Activated CD4-positive, alpha-beta T cell treated with anti-CD3 and anti-CD28 coated beads for 36 hours (primary cell): Measurements from ENCODE around the gene ZNF800. TPM values are rescaled to one million over a fixed set of nuclear protein-coding genes. Genes with fewer than 3 reads are reported as not detected.

Experiments used
- ATAC-seq: fragments of 200-7000 bp; cut with Tn5 transposase; one replicate; pipeline ENCODE4 v1.10.0; 2021; ENCODE audit warnings: mild to moderate bottlenecking, moderate library complexity
- CTCF ChIA-PET: fragments of 350-600 bp; sonication (Branson Sonifier 250); formaldehyde crosslinking; loops from one replicate; lab custom pipeline; 2021; ENCODE audit warnings: antibody characterized with exemption; lab: Charles Lee
- POLR2A ChIA-PET: fragments of 350-600 bp; sonication (Branson Sonifier 250); formaldehyde crosslinking; loops from one replicate; lab custom pipeline; 2021; ENCODE audit warnings: antibody characterized with exemption, inconsistent platforms; lab: Charles Lee
- DNase-seq: peaks from one replicate; pipeline ENCODE4 v3.0.0-alpha.2; 2020
- H3K27ac Mint-ChIP-seq: one replicate; pipeline ENCODE4 v1.8.0; 2021; ENCODE audit warnings: mixed read lengths
- H3K27me3 Mint-ChIP-seq: one replicate; pipeline ENCODE4 v1.8.0; 2021; ENCODE audit warnings: mixed read lengths
- H3K36me3 Mint-ChIP-seq: one replicate; pipeline ENCODE4 v1.8.0; 2021; ENCODE audit warnings: low read depth, mixed read lengths
- H3K4me1 Mint-ChIP-seq: one replicate; pipeline ENCODE4 v1.8.0; 2021; ENCODE audit warnings: mixed read lengths
- H3K4me3 Mint-ChIP-seq: one replicate; pipeline ENCODE4 v1.8.0; 2021; ENCODE audit warnings: mild to moderate bottlenecking, moderate library complexity, mixed read lengths
- H3K9me3 Mint-ChIP-seq: one replicate; pipeline ENCODE4 v1.8.0; 2021; ENCODE audit warnings: low read depth, mixed read lengths
- intact Hi-C, 2 experiments: fragments of 100-400 bp; cut with DNase I in 1 of 2; cut with micrococcal nuclease in 1 of 2; formaldehyde crosslinking; loops; one replicate each; pipeline versions ENCODE4 v1.14.2 to v1.15.1; 2022 to 2024; cut with DNase I, micrococcal nuclease
- total RNA-seq, 2 experiments: library from RNA; stranded (reverse); gene quantifications; one replicate each; pipeline ENCODE4 v1.2.3, GENCODE V29; 2021

The ZNF800 gene
- total RNA-seq, 2 experiments from 2014 or later, result 27.5 to 34.7 TPM

DNA sequence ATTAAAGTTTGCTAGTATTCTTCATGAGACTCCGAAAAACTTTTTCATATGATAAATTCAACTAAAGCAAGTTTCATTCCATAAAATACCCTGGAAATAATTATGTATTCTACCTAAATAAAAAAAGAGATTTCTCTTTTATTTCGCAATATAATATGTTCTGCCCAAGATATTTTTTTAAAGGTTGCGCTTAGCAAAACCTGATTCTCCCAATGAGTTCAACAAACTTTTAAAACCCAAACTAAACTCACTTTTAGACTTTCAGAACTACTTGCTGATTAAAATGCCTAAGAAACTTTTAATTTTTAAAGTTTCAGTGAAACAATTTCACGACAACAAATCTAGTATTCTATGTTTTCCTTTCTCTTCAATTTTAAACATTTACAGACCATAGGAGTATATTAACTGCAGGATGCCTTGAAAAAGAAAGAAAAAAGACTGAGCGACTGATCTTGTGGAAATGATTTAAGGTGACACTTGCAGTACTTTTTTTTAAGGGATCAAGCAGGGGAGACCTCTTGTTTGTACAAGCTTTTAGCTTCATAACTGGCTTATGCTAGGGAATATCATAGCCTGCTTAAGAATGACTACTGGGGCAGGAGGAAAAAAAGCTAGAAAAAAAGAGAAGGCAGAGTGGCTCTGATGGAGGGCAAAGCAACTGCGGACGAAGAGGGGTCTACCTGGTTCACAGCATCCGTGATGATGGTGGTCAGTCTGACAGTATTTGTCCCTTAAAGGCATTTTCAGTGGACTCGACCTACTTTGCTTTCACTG, 1.5 kb downstream of the ZNF800 start:
- Mint-ChIP-seq H3K27me3 (no peaks in the 10 kb centered on the region), H3K9me3 (peaks cover 6% of the 10 kb centered on the region), H3K4me3 (peak overlapping the region; percentile 87), H3K4me1 (peaks cover 67% of the 10 kb centered on the region), H3K36me3 (peaks cover 38% of the 10 kb centered on the region), H3K27ac (peak overlapping the region; percentile 93)
- no peak for DNase-seq
- intact Hi-C loops, result loop anchor here (5.0 to 10.0 kb wide), 8 partner anchors 39 to 1141 kb away; partner anchors contain the start of genes RBM28 (in 2 of the 2), ARF5 (in 1 of the 2), GCC1 (in 1 of the 2) and HILPDA (in 1 of the 2)
- ATAC-seq, result no peak
- POLR2A ChIA-PET, result no interaction called here
- CTCF ChIA-PET, result interaction anchor here (0.8 to 2.3 kb wide), 5 partner anchors 8 to 57 kb away, joined by 3 to 7 read pairs (median 3); no protein-coding TSS in a partner anchor

DNA sequence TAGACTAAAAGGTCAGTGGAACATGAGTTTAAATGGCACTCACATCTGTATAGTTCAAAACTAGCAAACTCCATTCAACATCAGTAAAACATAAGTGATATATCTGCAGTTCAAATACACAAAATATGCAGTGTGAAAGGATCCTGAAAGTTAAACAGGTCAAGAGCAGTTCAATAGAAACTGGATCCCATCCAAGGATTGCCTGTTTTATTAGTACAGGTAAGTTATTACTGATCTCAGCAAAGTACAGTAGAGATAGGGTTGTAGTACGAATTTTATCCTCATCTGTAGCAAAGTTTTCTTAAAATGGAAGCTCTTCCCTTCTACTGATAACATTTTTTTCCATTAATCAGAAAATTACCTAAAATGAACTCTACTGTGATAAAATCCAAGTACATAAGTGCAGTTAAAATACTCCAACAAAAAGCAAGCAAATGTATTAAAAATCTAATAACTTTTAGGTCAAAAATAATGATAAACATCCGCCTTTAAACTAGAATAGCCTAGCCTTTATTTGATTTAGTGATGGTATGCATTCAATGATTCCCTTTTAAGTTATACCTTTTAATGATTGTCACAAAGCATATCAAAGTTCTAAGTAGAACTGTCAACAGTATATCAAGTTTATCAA, 2.2 kb downstream of the ZNF800 start:
- ChIA-PET POLR2A (no interaction called here), CTCF (interaction anchor here (1.4 kb wide), 1 partner anchor 43 kb away, joined by 4 read pairs; no protein-coding TSS in a partner anchor)

DNA sequence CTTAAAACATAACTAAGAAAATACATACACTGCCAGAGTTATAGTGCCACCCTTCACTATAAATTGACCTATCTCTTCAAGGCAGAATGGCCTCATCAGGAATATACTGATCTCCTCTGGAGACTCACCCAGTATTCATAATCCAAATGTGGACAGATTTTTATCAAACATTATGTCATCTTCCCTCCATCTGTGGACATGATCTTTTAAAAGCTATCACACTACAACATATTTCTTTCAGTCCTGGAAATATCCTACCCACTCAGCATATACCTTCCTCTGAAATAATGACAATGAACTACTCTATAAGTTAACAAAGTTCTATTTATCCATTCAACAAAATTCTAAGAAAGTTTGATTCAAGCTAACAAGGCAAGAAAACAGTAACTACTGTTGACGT, 3.2 kb downstream of the ZNF800 start:
- peaks cover 44% of the 10 kb centered on the region for H3K36me3 Mint-ChIP-seq
- H3K27ac Mint-ChIP-seq, result no peak overlapping the region
- H3K4me3 Mint-ChIP-seq, result no peak overlapping the region
- ATAC-seq (no peak), DNase-seq (no peak)
- no peaks in the 10 kb centered on the region for H3K9me3 Mint-ChIP-seq
- H3K27me3 Mint-ChIP-seq, result no peaks in the 10 kb centered on the region
- H3K4me1 Mint-ChIP-seq, result peaks cover 57% of the 10 kb centered on the region
- intact Hi-C loops, result no loop called here
- ChIA-PET POLR2A (no interaction called here), CTCF (interaction anchor here (0.6 to 1.8 kb wide), 2 partner anchors 9 to 1703 kb away, joined by 3 to 4 read pairs; no protein-coding TSS in a partner anchor)

More for the DNA sequence above, 2.2 kb downstream of the ZNF800 start:
- peak overlapping the region; percentile 93 for H3K27ac Mint-ChIP-seq
- no peak for ATAC-seq
- no peak for DNase-seq
- H3K9me3 Mint-ChIP-seq, result peaks cover 3% of the 10 kb centered on the region
- H3K27me3 Mint-ChIP-seq, result no peaks in the 10 kb centered on the region
- H3K36me3 Mint-ChIP-seq, result peaks cover 40% of the 10 kb centered on the region
- H3K4me3 Mint-ChIP-seq, result peak overlapping the region; percentile 87
- peaks cover 62% of the 10 kb centered on the region for H3K4me1 Mint-ChIP-seq
- intact Hi-C loops, result loop anchor here (5.0 to 10.0 kb wide), 8 partner anchors 38 to 1142 kb away; partner anchors contain the start of genes RBM28 (in 2 of the 2), ARF5 (in 1 of the 2), GCC1 (in 1 of the 2) and HILPDA (in 1 of the 2)

DNA sequence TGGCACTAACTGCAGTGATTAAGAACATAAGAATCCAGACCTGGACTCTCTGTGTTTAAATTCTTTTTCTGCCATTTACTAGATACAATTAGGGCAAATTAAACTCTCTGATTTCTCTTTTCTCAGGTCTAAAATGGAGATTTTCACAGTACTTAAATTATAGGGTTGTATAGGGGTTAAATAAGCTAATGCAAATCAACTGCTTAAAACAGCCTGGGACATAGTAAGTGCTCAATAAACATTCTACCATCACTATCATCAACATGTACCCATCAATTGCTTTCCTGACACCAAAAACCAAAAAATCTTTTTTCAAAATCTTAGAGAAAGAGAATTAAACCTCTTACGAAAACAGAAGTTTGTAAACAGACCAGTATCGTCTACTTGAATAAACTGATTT, 4.5 kb downstream of the ZNF800 start:
- intact Hi-C loops, result no loop called here
- H3K36me3 Mint-ChIP-seq, result peaks cover 52% of the 10 kb centered on the region
- peaks cover 54% of the 10 kb centered on the region for H3K4me1 Mint-ChIP-seq

DNA sequence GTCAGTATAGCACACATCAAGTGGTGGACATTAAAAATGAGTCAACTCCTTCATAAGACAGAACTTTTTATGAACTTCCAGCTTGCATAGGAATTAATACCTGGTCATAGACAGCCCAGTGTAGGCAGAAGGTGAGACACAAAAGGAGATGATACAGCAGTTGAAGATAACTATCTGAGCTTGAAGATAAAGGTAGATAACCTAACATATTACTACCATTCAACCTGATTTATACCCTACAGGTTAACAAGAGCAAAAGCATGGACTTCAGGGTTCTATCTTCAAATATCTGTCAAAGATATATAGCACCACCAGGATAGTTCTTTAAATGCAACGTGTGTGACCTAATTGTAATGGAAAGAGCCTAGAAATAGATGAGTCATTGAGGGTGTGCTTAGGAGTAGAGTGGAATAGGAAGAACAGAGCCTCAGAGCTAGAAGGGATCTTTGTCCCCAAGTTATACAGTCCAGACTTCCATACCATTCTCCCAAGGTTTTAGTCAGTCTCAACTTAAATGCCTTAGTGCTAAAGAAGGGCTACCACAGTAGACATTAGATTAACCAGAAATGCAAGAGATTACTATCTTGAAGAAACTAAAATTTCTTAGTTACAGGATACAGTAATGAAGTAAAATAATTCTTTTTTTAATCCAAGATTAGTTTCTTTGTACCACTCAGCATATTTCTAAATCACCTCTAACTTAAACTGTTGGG, 9.2 kb downstream of the ZNF800 start:
- H3K4me1 Mint-ChIP-seq, result peaks cover 62% of the 10 kb centered on the region
- intact Hi-C loops, result no loop called here
- H3K27ac Mint-ChIP-seq, result peak overlapping the region; percentile 7
- ChIA-PET POLR2A (interaction anchor here (0.6 kb wide), 2 partner anchors 10 to 127 kb away, joined by 3 read pairs; no protein-coding TSS in a partner anchor), CTCF (interaction anchor here (0.7 to 1.9 kb wide), 4 partner anchors 9 to 129 kb away, joined by 3 to 7 read pairs (median 4); partner anchors contain the start of gene ZNF800)
- H3K27me3 Mint-ChIP-seq, result no peaks in the 10 kb centered on the region
- no peaks in the 10 kb centered on the region for H3K9me3 Mint-ChIP-seq
- DNase-seq (no peak), ATAC-seq (peak; percentile 63)
- no peak overlapping the region for H3K4me3 Mint-ChIP-seq
- H3K36me3 Mint-ChIP-seq, result peaks cover 40% of the 10 kb centered on the region

More for the DNA sequence above, 4.5 kb downstream of the ZNF800 start:
- CTCF ChIA-PET, result interaction anchor here (1.8 kb wide), 1 partner anchor 8 kb away, joined by 4 read pairs; no protein-coding TSS in a partner anchor
- no peak overlapping the region for H3K27ac Mint-ChIP-seq
- no peaks in the 10 kb centered on the region for H3K27me3 Mint-ChIP-seq
- DNase-seq, result no peak
- POLR2A ChIA-PET, result interaction anchor here (0.7 kb wide), 1 partner anchor 130 kb away, joined by 3 read pairs; no protein-coding TSS in a partner anchor
- no peak for ATAC-seq
- no peaks in the 10 kb centered on the region for H3K9me3 Mint-ChIP-seq
- no peak overlapping the region for H3K4me3 Mint-ChIP-seq

DNA sequence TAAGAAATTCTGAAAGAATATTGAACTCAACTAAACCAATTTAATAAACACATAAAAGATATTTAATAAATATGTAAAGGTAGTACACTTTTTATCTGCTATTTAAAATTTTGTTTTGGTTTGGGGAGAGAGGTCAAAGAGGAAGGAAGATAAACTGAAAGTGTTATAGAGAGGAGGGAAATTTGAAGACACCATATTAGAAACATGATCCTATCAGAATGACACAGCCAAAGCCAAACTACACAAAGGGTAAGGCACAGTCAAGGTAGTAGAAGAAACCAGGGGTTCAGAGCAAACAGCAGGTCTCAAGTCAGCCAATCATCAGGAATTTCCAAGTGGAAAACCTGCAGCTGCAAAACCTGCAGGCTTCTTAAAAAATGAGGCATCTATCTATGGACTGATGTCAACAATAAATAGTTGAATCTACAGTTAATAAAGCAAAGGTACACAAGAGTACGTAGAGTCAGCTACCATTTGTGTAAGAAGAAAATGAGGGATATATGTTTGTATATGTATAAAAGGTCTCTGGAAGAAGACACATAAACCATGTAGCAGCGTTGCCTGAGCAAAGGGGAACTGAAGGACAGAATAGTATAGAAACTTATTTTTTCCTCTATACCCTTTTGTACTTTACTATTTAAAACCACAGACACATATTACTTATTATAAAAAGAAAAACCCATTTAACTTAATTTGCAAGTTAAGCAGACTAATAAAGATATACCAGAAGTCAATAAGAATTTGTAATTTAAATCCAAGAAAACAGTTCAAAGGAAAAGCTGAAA, 10.0 kb downstream of the ZNF800 start:
- no peak for DNase-seq
- Mint-ChIP-seq H3K9me3 (no peaks in the 10 kb centered on the region), H3K4me3 (no peak overlapping the region), H3K27me3 (no peaks in the 10 kb centered on the region), H3K4me1 (peaks cover 62% of the 10 kb centered on the region), H3K36me3 (peaks cover 35% of the 10 kb centered on the region), H3K27ac (no peak overlapping the region)
- ChIA-PET POLR2A (interaction anchor here (0.6 kb wide), 1 partner anchor 128 kb away, joined by 3 read pairs; no protein-coding TSS in a partner anchor), CTCF (interaction anchor here (0.6 to 1.9 kb wide), 5 partner anchors 9 to 129 kb away, joined by 3 to 7 read pairs (median 4); partner anchors contain the start of gene ZNF800)
- intact Hi-C loops, result no loop called here
- ATAC-seq, result peak; percentile 51

DNA sequence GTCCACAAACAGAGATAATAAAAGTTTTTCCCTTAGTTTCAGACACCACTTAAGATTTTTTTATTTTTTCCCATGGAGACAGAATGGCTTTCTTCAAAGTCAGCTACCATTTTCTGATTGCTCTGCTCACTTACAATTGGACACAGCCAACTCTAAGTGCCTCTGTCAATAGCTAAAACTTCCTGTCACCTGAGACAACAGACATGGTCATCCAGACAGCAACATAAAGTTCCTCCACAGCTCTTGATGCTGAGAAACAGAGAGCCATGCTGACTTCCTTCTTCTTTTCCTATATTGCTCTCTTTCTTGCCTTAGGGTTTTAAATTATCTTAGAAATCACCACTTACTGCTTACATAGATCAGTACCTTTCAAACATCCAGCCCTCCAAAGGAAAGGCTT, 12.0 kb downstream of the ZNF800 start:
- DNase-seq (no peak), ATAC-seq (no peak)
- H3K9me3 Mint-ChIP-seq, result no peaks in the 10 kb centered on the region
- H3K27ac Mint-ChIP-seq, result no peak overlapping the region
- peaks cover 40% of the 10 kb centered on the region for H3K36me3 Mint-ChIP-seq
- ChIA-PET POLR2A (no interaction called here), CTCF (interaction anchor here (1.0 to 1.2 kb wide), 2 partner anchors 8 to 32 kb away, joined by 3 to 4 read pairs; no protein-coding TSS in a partner anchor)
- intact Hi-C loops, result no loop called here
- H3K4me1 Mint-ChIP-seq, result peaks cover 67% of the 10 kb centered on the region
- no peak overlapping the region for H3K4me3 Mint-ChIP-seq
- no peaks in the 10 kb centered on the region for H3K27me3 Mint-ChIP-seq

DNA sequence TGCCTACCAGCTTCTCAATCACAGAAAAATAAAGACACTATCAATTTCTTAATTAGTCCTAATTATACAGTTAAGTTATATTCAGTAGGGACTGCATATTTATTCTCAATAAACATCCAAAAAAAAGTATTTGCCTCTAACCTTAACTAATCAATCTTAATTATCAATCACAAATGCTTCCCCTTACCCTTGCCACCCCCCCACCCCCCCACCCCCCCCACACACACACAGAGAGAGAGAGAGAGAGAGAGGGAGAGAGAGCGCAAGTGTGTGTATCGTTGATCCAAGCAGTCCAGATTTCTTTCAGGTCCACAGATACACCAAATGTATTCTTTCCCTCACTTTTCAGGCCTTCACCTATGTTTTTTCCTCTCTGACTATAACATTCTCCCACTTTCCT, 12.9 kb downstream of the ZNF800 start:
- Mint-ChIP-seq H3K36me3 (peaks cover 36% of the 10 kb centered on the region), H3K9me3 (no peaks in the 10 kb centered on the region), H3K4me1 (peaks cover 67% of the 10 kb centered on the region), H3K27me3 (no peaks in the 10 kb centered on the region), H3K27ac (no peak overlapping the region), H3K4me3 (no peak overlapping the region)
- DNase-seq (no peak), ATAC-seq (no peak)
- POLR2A ChIA-PET, result no interaction called here
- CTCF ChIA-PET, result interaction anchor here (0.5 to 1.2 kb wide), 3 partner anchors 9 to 32 kb away, joined by 3 to 4 read pairs (median 3); no protein-coding TSS in a partner anchor
- intact Hi-C loops, result no loop called here

DNA sequence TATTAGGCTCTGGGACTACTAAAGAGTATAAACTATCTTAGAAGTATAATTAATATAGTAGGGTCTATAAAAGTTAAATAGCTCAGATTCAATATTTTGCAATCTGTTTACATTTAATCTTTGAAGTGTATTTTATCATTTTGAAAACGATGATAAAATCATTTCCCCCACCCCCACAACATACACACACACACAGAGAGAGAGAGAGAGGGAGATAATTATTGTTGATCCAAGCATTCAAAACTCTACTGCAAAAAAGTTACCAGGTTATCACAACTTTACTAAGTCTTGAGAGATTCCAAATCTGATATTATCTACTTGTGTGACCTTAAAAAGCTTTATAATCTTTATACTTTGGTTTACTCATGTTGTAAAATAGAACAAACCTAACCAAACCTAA, 14.0 kb downstream of the ZNF800 start:
- Mint-ChIP-seq H3K36me3 (peaks cover 45% of the 10 kb centered on the region), H3K27ac (no peak overlapping the region), H3K4me3 (no peak overlapping the region), H3K4me1 (peaks cover 71% of the 10 kb centered on the region), H3K27me3 (no peaks in the 10 kb centered on the region), H3K9me3 (no peaks in the 10 kb centered on the region)
- ChIA-PET CTCF (interaction anchor here (0.7 to 1.5 kb wide), 3 partner anchors 29 to 66 kb away, joined by 3 to 6 read pairs (median 4); no protein-coding TSS in a partner anchor), POLR2A (interaction anchor here (0.7 kb wide), 1 partner anchor 965 kb away, joined by 3 read pairs; no protein-coding TSS in a partner anchor)
- intact Hi-C loops, result no loop called here
- DNase-seq, result no peak
- no peak for ATAC-seq

DNA sequence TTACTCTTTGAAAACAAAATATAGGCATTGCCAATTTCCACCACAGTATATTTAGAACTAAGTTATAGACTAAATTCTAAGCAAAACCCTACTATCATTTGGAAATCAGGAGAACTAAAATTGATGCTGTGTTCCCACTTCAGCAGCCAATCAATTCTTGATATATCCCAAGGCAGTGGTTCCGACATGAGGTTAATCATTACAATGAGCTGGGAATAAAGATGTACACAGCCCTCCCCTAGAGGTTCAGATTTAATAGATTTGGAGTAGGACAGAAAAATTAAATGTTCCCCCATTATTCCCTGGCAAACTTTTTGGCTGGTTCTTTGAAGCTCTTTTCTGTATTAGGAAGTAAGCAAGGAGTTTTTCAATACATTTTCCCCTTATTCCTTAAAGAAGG, 15.1 kb downstream of the ZNF800 start:
- H3K9me3 Mint-ChIP-seq, result no peaks in the 10 kb centered on the region
- H3K4me1 Mint-ChIP-seq, result peaks cover 66% of the 10 kb centered on the region
- no peak overlapping the region for H3K4me3 Mint-ChIP-seq
- ChIA-PET POLR2A (no interaction called here), CTCF (interaction anchor here (1.0 to 1.5 kb wide), 3 partner anchors 30 to 72 kb away, joined by 3 to 6 read pairs (median 4); no protein-coding TSS in a partner anchor)
- peaks cover 48% of the 10 kb centered on the region for H3K36me3 Mint-ChIP-seq
- DNase-seq (no peak), ATAC-seq (no peak)
- no peaks in the 10 kb centered on the region for H3K27me3 Mint-ChIP-seq
- intact Hi-C loops, result no loop called here
- H3K27ac Mint-ChIP-seq, result no peak overlapping the region
